ENCODE measurements around the gene RPL13.

RPL13 gene

DNA sequence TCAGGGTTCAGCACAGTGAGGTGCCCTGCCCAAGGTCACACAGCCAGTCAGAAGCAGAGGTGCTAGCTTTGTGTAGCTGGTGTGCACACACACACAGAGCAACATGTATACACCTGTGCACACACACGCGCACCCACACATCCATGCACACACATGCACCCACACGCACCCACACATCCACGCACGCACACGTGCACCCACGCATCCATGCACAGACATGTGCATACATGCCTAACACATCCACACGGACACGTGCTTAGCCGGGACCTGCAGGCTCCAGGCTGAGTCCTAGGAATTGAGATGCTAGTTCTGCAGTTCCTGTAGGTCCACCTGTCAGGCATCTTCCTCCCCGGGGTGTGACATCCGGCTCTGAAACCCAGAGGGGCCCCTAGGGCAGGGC is 39.9 kb downstream of the RPL13 start:
- H2AFZ ChIP-seq (ENCODE audit: low read length) = no peak overlapping the region
- no peaks in the 10 kb centered on the region for H3K4me1 ChIP-seq (ENCODE audit: low read length)
- H3K9me2 ChIP-seq (replicated peaks; ENCODE audit: insufficient read depth, low read length) = no peaks in the 10 kb centered on the region
- no peak for DNase-seq
- H3F3A ChIP-seq (ENCODE audit: insufficient read depth, low read length) = no peaks in the 10 kb centered on the region
- H3K79me2 ChIP-seq (ENCODE audit: low read length) = no peaks in the 10 kb centered on the region
- no peaks in the 10 kb centered on the region for H3K27me3 ChIP-seq (replicated peaks; ENCODE audit: insufficient read depth, low read length)
- H3K27ac ChIP-seq (ENCODE audit: low read length) = no peak overlapping the region
- H3K4me3 ChIP-seq (ENCODE audit: low read length) = no peak overlapping the region
- H3K9ac ChIP-seq (ENCODE audit: low read length) = no peak overlapping the region
- no peaks in the 10 kb centered on the region for H4K20me1 ChIP-seq (ENCODE audit: insufficient read depth, low read length)
- H3K4me2 ChIP-seq (ENCODE audit: low read depth, low read length) = no peak overlapping the region
- no peaks in the 10 kb centered on the region for H3K9me3 ChIP-seq (replicated peaks; ENCODE audit: insufficient read depth, low read length)
- no peaks in the 10 kb centered on the region for H3K36me3 ChIP-seq (replicated peaks; ENCODE audit: insufficient read depth, low read length)
- TF ChIP-seq, protein P1, sequence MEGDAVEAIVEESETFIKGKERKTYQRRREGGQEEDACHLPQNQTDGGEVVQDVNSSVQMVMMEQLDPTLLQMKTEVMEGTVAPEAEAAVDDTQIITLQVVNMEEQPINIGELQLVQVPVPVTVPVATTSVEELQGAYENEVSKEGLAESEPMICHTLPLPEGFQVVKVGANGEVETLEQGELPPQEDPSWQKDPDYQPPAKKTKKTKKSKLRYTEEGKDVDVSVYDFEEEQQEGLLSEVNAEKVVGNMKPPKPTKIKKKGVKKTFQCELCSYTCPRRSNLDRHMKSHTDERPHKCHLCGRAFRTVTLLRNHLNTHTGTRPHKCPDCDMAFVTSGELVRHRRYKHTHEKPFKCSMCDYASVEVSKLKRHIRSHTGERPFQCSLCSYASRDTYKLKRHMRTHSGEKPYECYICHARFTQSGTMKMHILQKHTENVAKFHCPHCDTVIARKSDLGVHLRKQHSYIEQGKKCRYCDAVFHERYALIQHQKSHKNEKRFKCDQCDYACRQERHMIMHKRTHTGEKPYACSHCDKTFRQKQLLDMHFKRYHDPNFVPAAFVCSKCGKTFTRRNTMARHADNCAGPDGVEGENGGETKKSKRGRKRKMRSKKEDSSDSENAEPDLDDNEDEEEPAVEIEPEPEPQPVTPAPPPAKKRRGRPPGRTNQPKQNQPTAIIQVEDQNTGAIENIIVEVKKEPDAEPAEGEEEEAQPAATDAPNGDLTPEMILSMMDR (IDR thresholded peaks at IDR 0.05; ENCODE audit: low read length) = no peak
- TF ChIP-seq EZH2phosphoT487 (IDR thresholded peaks at IDR 0.05; ENCODE audit: low read length) (no peak), EZH2 (optimal IDR thresholded peaks at IDR 0.05; ENCODE audit: low read depth, low read length) (no peak)

DNA sequence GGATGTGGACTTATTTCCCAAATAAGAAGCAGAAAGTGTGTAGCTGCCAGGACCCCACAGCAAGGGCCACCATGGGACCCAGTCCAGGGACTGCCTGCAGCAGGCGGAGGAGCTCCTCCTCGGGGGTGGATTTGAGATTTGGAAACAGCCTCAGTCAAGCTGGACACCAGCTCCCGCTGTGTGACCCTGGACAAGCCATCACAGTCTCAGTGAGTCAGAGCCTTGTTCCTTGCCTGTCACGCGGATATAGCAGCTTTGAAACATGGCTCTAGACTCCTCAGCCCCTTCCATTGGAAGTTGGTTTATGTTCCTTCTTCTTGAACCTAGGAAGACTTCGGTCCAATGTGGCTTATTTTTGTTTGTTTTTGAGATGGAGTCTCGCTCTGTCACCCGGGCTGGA is 40.5 kb downstream of the RPL13 start:
- H3K79me2 ChIP-seq (ENCODE audit: low read length) = no peaks in the 10 kb centered on the region
- no peaks in the 10 kb centered on the region for H3K9me2 ChIP-seq (replicated peaks; ENCODE audit: insufficient read depth, low read length)
- no peaks in the 10 kb centered on the region for H3F3A ChIP-seq (ENCODE audit: insufficient read depth, low read length)
- DNase-seq = no peak
- H3K4me1 ChIP-seq (ENCODE audit: low read length) = no peaks in the 10 kb centered on the region
- H4K20me1 ChIP-seq (ENCODE audit: insufficient read depth, low read length) = no peaks in the 10 kb centered on the region
- no peak overlapping the region for H3K27ac ChIP-seq (ENCODE audit: low read length)
- no peak overlapping the region for H3K9ac ChIP-seq (ENCODE audit: low read length)
- no peaks in the 10 kb centered on the region for H3K9me3 ChIP-seq (replicated peaks; ENCODE audit: insufficient read depth, low read length)
- no peak for TF ChIP-seq EZH2 (optimal IDR thresholded peaks at IDR 0.05; ENCODE audit: low read depth, low read length)
- TF ChIP-seq, protein P1 (IDR thresholded peaks at IDR 0.05; ENCODE audit: low read length) = no peak
- TF ChIP-seq EZH2phosphoT487 (IDR thresholded peaks at IDR 0.05; ENCODE audit: low read length) = no peak
- H3K4me3 ChIP-seq (ENCODE audit: low read length) = no peak overlapping the region
- no peaks in the 10 kb centered on the region for H3K36me3 ChIP-seq (replicated peaks; ENCODE audit: insufficient read depth, low read length)
- no peak overlapping the region for H2AFZ ChIP-seq (ENCODE audit: low read length)
- no peak overlapping the region for H3K4me2 ChIP-seq (ENCODE audit: low read depth, low read length)
- no peaks in the 10 kb centered on the region for H3K27me3 ChIP-seq (replicated peaks; ENCODE audit: insufficient read depth, low read length)

DNA sequence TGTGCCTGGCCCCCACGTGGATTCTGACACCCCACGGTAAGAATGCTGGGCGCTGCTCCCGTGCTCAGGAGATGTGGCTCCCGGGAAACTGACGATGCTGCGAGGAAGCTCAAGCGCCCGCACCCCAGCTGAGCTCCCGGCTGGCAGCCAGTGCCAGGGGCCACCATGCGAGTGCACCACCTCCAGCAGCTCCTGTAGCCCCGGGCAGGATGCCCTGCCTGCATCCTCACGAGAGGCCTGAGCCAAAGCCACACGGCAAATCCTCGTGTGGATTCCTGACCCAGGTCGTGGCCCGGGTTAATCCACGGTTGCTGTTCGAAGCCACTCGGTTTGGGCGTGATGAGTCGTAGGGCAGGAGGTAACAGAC is 41.4 kb downstream of the RPL13 start:
- DNase-seq = no peak
- Histone ChIP-seq H3K4me3 (ENCODE audit: low read length) (no peak overlapping the region), H3K27me3 (replicated peaks; ENCODE audit: insufficient read depth, low read length) (no peaks in the 10 kb centered on the region), H3F3A (ENCODE audit: insufficient read depth, low read length) (no peaks in the 10 kb centered on the region), H3K27ac (ENCODE audit: low read length) (no peak overlapping the region), H4K20me1 (ENCODE audit: insufficient read depth, low read length) (no peaks in the 10 kb centered on the region), H3K4me2 (ENCODE audit: low read depth, low read length) (no peak overlapping the region), H2AFZ (ENCODE audit: low read length) (no peak overlapping the region), H3K9me3 (replicated peaks; ENCODE audit: insufficient read depth, low read length) (no peaks in the 10 kb centered on the region), H3K79me2 (ENCODE audit: low read length) (no peaks in the 10 kb centered on the region), H3K4me1 (ENCODE audit: low read length) (no peaks in the 10 kb centered on the region), H3K36me3 (replicated peaks; ENCODE audit: insufficient read depth, low read length) (no peaks in the 10 kb centered on the region), H3K9ac (ENCODE audit: low read length) (no peak overlapping the region), H3K9me2 (replicated peaks; ENCODE audit: insufficient read depth, low read length) (no peaks in the 10 kb centered on the region)
- TF ChIP-seq, protein P1 (IDR thresholded peaks at IDR 0.05; ENCODE audit: low read length) = no peak
- TF ChIP-seq EZH2 (optimal IDR thresholded peaks at IDR 0.05; ENCODE audit: low read depth, low read length) (no peak), EZH2phosphoT487 (IDR thresholded peaks at IDR 0.05; ENCODE audit: low read length) (no peak)

Data from MM.1S (cell line).